DMS 273 treated with DMSO at 0.1 percent for 48 hours (cell line): ENCODE measurements around the gene RFTN1.

Experiments
- DNase-seq: peaks from one replicate; lab custom pipeline; 2025; lab: John Stamatoyannopoulos, UW

Gene RFTN1

GRCh38 chr3:16432714-16433113, 80.8 kb downstream of the RFTN1 start:
- DNase-seq, result no peak

- DNase-seq, result no peak
These were observed 82.5 kb downstream of the RFTN1 start for GRCh38 chr3:16430717-16431630.

- no peak for DNase-seq
These were observed 84.4 kb downstream of the RFTN1 start for GRCh38 chr3:16429086-16429485.

- DNase-seq, result no peak
These were observed 84.9 kb downstream of the RFTN1 start for GRCh38 chr3:16428612-16429011.

GRCh38 chr3:16427103-16427965, 86.2 kb downstream of the RFTN1 start:
- no peak for DNase-seq

- DNase-seq, result no peak
These were observed 86.8 kb downstream of the RFTN1 start for GRCh38 chr3:16426665-16427064.

- DNase-seq, result no peak
These were observed 87.5 kb downstream of the RFTN1 start for GRCh38 chr3:16426029-16426400.

- DNase-seq, result no peak
These were observed 88.0 kb downstream of the RFTN1 start for GRCh38 chr3:16425398-16426028.

GRCh38 chr3:16423947-16424673, 89.4 kb downstream of the RFTN1 start:
- no peak for DNase-seq

- no peak for DNase-seq
These were observed 90.2 kb downstream of the RFTN1 start for GRCh38 chr3:16423298-16423697.

- DNase-seq, result no peak
These were observed 93.8 kb downstream of the RFTN1 start for GRCh38 chr3:16419640-16420241.

GRCh38 chr3:16417945-16418739, 95.4 kb downstream of the RFTN1 start:
- DNase-seq, result no peak

GRCh38 chr3:16415911-16416476, 97.5 kb downstream of the RFTN1 start:
- no peak for DNase-seq

- DNase-seq, result no peak
These were observed 100.2 kb downstream of the RFTN1 start for GRCh38 chr3:16413321-16413720.

- DNase-seq, result no peak
These were observed 101.2 kb downstream of the RFTN1 start for GRCh38 chr3:16412192-16412800.

- no peak for DNase-seq
These were observed 102.1 kb downstream of the RFTN1 start for GRCh38 chr3:16411441-16411840.

GRCh38 chr3:16410659-16411058, 102.8 kb downstream of the RFTN1 start:
- no peak for DNase-seq

- no peak for DNase-seq
These were observed 104.5 kb downstream of the RFTN1 start for GRCh38 chr3:16409032-16409431.

GRCh38 chr3:16407366-16407765, 106.1 kb downstream of the RFTN1 start:
- DNase-seq, result no peak

GRCh38 chr3:16406579-16406978, 106.9 kb downstream of the RFTN1 start:
- DNase-seq, result no peak
